ENCODE measurements around the gene PTPA.

- TF ChIP-seq EZH2phosphoT487 (IDR thresholded peaks at IDR 0.05; ENCODE audit: insufficient read depth, low read depth) (no peak), EZH2 (IDR thresholded peaks at IDR 0.05; ENCODE audit: insufficient read depth, poor library complexity, severe bottlenecking) (no peak)
Measured at GRCh38 chr9:129185402-129185801, 74.2 kb downstream of the PTPA start.

Measured in GM23248 (cell line).